GF-D8 (cell line): ENCODE data around the gene EIF2B5.
"Not testable (repeated sequence)": the region's sequence is repeated elsewhere in the genome, so short reads cannot be mapped to it uniquely, and the experiment has no call there.

Experiments
- DNase-seq: peaks from one replicate; lab custom pipeline; 2025; lab: John Stamatoyannopoulos, UW

The EIF2B5 gene

DNA sequence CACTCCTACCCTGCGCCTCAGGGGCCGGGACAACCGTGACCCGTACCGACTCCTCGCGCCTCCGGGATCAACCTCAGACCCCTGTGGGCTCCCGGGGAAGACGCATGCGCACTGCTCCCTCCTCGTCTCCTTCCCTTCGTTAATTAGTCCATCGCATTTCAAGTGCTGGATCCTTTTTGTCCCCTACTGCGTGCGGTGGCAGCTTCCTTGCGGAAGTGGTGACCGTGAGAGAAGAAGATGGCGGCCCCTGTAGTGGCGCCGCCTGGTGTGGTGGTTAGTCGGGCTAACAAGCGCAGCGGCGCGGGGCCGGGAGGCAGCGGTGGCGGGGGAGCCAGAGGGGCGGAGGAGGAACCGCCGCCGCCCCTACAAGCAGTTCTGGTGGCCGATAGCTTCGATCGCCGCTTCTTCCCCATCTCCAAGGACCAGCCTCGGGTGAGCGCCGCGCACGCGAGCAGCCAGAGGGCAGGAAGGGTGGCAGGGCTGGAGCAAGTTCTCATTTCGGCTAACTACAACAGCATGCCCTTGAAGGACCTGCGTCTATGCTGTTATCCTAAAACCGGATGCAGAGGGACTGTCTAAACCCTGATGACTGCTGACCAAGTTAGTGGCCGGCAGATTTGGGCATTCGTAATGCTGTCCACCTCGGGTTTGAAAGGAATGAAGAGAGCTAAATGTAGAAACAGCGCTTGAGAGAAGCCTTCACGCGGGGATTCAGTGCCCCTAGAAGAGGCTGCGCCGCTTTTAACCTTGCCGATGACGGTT, at the start of gene EIF2B5:
TSS of gene EIF2B5 (plus strand) at position 210 of the 762 bp plus-strand sequence. CDS start at position 238, 28 bp downstream.
- peak; percentile 86 for DNase-seq

DNA sequence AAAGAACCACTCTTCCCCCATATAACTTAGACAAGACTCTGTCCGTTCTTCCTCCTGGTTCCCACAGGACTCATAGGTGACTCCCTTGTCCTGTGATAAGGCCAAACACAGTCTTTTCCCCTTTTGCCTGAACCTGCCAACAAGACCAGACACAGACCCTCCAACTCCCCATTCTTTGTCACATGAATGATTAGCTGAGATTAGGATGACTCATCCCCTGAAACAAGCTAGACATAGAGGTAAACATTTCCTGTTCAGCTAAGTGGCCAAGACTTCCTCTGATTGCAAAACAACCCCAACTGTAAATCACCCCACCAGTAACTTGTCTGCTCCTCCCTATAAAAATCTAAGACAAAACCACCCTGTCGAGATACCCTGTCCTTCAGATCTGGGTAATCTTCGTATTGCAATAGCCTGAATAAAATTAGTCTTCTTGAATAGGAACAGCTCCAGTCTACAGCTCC, 49.7 kb upstream of the EIF2B5 start:
- peak; percentile 42 for DNase-seq

DNA sequence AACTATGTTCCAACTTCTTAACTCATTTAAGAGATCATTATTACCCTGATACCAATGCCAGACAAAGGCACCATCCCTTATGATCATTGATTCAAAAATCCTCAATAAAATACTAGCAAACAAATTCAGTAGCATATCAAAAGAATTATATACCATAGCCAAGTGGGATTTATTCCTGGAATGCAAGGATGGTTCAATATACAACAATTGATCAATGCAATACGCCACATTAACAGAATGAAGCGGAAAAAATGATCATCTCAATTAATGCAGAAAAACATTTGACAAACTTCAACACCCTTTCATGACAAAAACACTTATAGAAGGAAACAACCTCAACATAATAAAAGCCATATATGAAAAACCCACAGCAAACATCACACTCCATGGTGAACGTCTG, 43.0 kb upstream of the EIF2B5 start:
- no peak for DNase-seq

DNA sequence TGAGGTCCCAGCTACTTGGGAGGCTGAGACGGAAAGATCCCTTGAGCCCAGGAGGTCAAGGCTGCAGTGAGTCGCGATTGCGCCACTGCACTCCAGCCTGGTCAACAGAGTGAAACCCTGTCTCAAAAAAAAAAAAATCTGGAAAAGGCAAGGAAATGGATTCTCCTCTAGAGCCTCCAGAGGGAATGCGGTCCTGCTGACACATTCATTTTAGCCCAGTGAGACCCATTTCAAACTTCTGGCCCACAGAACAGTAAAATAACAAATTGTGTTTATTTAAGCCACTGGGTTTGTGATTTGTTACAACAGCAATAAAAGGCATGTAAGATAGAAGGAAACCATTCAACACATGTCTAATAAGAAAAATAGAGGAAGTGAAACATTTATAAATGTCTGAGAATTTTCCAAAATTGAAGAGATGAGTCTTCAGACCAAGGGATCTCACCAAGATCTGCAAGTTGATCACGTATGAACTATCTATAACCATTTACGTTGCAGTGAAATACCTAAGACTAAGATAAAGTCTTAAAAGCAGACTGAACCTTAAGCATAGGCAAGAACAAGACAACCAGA, 38.3 kb upstream of the EIF2B5 start, which contains the start of gene HTR3E:
TSS of gene HTR3E (plus strand) at position 254 of the 573 bp plus-strand sequence. CDS start 466 bp downstream, outside the sequence.
- no peak for DNase-seq

DNA sequence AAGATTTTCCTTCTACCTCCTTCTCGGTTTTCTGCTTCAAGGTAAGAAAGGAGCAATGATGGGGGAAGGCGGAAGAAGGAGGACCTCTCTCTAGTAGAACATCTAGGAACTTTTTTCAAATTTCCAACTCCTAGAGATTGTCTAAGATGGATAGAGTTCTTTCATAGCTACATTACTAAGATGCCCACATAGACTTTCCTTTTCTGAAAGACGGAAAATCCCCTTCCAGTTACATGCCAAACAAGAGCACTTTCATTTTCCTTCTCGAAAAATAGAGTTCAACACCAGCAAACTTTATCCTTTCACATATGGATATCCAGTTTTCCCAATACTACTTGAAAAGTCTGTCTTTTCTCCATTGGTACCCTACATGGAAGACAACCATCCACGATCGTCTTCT, 37.6 kb upstream of the EIF2B5 start:
- no peak for DNase-seq

DNA sequence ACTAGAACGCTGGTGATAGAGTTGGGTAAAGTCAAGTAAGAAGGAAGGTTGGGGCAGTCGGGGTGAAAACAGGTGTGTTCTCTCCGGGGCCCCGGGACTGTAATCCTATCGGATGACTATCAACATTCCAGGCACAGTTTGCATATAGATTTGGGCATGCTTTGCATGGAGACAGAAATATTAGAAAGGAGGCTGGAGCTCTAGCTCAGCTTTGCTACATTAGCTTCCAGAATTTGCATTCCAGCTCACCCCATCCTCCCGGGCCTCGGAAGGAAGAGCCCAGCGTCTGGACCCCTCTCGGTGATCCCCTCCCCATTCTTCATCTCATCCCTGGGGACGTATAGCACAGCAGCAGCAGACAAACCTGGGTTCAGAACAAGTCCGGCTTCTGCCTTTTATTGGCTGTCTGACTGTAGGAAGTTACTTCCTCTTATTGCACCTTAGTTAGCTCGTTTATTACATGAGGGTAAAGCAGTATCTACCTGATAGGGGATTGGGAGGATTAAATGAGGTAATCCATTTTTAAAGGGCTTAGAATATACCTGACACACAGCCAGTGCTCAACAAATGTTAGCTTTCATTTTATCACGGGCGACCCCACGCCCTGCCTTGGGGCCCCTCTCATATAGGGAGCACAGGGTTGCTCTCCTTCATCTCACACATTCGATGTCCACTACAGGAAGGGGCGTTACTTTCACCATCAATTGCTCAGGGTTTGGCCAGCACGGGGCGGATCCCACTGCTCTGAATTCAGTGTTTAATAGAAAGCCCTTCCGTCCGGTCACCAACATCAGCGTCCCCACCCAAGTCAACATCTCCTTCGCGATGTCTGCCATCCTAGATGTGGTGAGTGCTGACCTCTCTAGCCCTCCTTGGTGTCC, 35.1 kb upstream of the EIF2B5 start:
- no peak for DNase-seq

DNA sequence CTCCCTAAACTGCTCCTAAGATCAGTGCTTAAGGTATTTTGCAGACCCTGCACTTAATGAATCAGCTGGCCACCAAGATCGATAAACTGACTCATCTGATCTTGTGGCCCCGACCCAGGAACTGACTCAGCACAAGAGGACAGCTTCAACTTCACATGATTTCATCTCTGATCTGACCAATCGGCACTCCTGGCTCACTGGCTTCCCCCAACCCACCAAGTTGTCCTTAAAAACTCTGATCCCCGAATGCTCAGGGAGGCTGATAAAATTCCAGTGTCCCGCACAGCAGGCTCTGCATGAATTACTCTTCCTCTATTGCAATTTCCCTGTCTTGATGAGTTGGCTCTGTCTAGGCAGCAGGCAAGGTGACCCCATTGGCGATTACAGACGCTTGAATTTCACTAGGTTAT, 24.8 kb upstream of the EIF2B5 start:
- no peak for DNase-seq

DNA sequence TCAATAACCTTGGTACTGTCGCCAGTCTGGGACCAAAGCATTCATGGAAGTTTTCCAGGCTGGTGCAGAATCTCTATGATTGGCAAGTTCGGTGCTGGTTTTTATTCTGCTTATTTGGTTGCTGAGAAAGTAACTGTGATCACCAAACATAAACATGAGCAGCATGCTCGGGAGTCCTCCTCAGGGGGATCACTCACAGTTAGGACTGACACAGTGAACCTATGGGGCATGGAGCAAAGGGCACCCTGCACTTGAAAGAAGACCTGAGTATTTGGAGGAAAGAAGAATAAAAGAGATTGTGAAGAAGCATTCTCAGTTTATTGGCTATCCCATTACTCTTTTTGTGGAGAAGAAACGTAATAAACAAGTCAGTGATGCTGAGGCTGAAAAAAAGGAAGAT, 19.1 kb upstream of the EIF2B5 start:
- no peak for DNase-seq

DNA sequence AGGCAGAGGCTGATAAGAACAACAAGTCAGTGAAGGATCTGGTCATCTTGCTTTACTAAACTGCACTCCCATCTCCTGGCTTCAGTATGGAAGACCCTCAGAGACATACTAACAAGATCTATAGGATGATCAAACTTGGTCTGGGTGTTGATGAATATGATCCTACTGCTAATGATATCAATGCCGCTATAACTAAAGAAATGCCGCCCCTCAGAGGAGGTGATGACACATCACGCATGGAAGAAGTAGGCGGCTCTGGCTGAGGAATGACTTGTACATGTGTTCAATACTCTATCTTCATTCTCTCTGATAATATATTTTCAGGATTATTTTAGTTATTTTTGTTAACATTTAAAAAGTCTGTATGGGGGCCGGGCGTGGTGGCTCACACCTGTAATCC, 17.5 kb upstream of the EIF2B5 start:
- no peak for DNase-seq

DNA sequence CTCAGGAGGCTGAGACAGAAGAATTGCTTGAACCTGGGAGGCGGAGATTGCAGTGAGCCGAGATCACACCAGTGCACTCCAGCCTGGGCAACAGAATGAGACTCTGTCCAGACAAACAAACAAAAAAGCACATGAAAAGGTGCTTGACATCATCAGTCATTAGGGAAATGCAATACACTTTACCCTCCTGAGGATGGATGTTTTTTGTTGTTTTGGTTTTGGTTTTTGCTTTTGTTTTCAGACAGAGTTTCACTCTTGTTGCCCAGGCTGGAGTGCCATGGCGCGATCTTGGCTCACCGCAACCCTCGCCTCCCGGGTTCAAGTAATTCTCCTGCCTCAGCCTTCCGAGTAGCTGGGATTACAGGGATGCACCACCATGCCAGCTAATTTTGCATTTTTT, 14.1 kb upstream of the EIF2B5 start:
- not testable (repeated sequence) for DNase-seq

DNA sequence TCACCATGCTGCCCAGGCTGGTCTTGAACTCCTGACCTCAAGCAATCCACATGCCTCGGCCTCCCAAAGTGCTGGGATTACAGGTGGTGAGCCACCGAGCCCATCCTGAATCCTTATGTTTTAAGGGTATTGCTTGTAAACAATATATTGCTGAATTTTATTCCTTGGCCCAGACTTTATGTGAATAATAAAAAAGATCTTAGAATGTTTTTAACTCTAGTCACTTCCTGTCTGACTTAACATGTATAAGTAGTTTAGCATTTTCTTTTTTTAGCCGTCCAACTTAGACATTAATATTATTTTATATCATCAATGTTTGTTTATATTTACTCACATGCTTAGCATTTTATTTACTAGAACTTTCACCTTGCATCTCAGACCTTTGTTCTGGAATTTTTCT, 9.2 kb upstream of the EIF2B5 start:
- no peak for DNase-seq

DNA sequence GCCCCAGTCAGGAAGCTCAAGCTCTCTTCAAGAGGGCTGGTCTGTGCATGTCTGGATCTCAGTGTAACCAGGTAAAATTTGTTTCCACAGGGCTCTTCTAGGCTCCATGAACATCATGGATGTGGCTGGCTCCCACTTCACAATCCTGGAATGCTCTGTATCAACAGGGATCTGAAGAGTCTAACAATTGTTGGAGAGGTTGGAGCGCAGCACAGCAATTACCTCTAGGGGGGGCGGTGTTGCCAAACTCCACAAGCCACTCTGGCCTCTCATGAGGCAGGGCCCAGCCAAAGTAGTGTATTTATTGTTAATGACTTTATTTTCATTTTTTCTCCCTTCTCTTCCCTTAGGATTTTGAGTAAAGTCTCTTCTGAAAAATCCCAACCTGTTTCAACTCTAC, 6.1 kb upstream of the EIF2B5 start:
- DNase-seq = no peak

DNA sequence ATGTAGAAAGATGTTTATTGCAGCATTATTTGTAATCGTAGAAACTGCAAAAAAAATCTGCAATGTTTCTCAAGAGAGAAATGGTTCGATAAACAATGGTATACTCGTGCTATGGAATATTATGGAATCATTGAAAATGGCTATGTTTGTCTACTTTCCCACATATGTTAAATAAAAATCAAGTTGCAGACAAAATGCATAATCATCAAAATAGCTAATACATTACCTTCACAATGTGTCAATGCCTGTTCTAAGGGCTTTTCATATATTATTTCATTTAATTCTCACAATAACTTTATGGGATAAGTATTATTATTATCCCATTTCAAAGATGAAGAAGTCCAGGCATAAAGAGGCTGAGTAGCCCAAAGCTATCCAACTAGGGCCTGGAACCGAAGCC, 2.2 kb upstream of the EIF2B5 start:
- DNase-seq = no peak

DNA sequence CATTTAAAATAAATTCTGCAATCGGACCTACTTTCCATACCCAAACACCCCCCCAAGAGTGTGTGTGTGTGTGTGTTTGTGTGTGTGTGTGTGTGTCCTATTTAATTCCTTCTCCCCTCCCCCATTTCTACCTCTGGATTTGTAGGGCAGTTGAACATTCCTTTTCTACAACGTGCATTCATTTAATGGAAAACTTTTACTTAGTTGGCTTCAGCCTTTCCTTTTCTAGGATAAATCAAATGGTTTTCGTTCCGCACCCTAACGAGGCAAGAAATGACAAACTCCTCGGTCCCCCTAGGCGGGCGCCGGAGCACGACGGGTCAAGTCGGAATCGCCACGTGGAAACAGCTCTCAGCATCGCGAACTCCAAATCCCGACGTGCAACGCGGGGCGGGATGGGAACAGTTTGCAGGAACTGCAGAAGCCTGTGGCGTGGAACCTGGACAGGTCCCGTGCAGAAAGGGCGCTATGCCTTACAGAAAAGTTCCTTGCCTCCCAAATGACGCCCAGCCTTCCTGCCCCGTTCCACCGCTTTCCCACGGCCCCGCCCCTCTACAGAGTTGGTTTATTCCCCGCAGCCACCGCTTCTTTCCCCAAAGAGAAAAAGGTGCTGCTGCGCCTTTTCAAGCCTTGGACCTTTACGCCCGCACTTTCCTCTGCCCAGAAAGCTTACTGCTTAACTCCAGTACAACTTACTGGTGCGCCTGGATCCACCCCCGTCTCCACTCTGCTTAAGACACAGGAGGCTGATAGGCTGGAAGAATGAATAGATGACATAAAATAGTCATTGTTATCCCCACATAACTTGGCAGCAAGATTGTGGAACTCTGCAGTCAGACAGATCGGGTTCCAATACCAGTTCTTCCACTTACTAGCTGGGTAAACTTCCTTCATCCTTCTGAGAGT, 1.1 kb upstream of the EIF2B5 start:
- peak; percentile 74 for DNase-seq

DNA sequence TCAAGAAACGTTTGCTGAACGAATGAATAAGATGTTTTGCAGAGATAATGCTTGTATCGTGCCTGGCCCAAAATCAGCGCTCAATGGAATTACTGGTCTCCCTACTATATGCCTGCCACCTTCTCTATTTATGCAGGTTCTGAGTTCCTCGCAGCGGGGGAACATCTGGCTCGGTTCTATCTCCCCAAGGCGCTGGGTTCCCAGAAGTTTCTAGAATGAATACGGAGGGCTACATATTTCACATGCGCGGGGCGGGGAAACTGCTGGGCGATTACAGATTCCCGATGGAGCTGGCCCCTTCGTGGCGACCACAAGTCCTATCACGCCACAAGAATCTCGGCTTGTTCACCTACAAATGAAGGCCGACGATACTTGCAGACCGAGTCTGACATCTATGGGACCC, 411 bp upstream of the EIF2B5 start:
- no peak for DNase-seq

DNA sequence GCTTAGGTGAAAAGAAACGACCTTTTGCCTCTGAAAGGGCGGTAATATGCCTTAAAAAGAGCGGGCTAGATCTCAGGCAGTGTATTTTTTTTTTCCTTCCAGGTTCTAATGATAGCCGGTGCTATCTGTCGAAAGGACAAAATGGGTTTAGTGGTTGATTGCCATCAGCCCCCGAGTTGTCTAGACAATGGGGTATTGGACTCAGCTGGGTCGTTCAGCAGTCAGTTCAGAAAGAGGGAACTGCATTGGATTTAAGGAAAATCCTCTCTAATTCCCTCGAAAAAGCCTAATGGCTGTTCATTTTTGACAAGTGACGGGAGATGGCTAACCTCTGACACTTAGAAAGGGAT, 728 bp downstream of the EIF2B5 start:
- DNase-seq = no peak

DNA sequence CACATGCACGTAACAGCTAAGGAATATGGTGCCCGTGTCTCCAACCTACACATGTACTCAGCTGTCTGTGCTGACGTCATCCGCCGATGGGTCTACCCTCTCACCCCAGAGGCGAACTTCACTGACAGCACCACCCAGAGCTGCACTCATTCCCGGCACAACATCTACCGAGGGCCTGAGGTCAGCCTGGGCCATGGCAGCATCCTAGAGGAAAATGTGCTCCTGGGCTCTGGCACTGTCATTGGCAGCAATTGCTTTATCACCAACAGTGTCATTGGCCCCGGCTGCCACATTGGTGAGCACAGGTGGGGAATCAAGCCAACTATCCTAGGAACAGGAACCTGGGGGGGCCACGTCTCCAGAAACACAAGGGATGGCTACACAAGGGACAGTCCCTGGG, 5.3 kb downstream of the EIF2B5 start:
- no peak for DNase-seq

DNA sequence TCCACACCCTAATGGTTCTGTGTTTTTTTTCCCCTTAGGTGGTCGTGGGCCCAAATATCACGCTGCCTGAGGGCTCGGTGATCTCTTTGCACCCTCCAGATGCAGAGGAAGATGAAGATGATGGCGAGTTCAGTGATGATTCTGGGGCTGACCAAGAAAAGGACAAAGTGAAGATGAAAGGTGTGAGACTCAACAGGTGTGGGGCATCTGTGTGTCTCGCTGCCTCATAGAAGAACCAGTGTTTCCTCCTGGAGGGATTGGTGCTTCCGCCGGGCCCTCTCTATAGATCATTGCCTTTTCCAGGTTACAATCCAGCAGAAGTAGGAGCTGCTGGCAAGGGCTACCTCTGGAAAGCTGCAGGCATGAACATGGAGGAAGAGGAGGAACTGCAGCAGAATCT, 7.0 kb downstream of the EIF2B5 start:
- DNase-seq = no peak

DNA sequence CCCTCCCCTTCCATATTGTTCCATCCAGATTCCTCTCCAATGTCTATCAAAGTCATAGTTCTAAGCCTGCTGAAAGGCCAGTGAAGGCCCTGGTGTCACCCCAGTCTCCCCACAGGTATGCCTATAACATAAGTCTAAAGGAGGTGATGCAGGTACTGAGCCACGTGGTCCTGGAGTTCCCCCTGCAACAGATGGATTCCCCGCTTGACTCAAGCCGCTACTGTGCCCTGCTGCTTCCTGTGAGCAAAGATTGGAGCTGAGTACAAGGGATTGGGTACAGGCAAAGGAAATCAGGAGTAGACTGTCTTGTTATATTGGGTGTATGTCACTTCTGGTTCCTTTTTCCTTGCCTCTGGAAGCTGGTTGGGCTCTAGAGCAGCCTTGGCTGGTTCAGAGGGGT, 8.2 kb downstream of the EIF2B5 start:
- DNase-seq = no peak

DNA sequence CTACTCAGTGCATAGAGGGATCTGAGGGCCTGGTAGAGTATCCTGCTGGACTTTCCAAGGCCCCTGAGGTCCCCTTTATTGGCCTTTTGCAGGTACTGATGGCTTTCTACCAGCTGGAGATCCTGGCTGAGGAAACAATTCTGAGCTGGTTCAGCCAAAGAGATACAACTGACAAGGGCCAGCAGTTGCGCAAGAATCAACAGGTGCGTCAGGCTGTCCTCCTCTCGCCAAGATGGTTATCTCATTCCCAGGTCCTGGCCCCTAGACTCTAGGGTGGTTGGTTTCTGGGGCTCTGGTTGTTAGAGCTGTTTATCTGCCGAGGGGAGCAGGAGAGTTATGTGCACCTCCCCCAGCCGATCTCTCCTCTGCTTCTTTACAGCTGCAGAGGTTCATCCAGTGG, 9.3 kb downstream of the EIF2B5 start:
- no peak for DNase-seq

DNA sequence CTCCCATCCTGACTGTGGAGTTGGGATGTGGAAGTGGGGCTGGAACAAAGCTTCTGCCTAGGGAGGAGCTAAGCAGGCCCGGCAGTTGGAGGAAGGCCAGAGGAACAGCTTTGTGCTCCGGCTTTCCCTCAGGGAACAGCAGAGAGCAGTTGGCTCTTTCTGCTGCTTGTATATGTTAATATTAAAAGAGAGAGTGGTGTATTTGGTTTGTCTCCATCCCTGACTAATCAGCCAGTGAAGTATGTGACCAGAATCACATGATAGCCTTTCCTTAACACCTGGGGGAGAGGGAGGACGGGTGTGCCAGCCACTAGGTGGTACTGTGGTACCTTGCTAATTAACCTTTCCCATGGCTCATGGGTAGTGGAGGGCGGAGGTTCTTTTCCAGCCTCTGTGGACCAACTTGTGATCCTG, 10.0 kb downstream of the EIF2B5 start:
- DNase-seq = no peak
